Adrenal gland (tissue), 5 donors: ENCODE measurements around the gene PTPRD.

ENCODE experiments used
- CTCF ChIP-seq, 6 experiments: fragments of 450-650 bp in 4 of 6; fragments of 200-600 bp in 2 of 6; sonication (generic) in 1 of 6; IDR thresholded peaks; 1 replicate in 5 of 6; 2 replicates in 1 of 6; pipeline versions ENCODE4 v1.5.1 to v1.8.0; 2016 to 2021; ENCODE audit warnings: antibody characterized with exemption in 6 of 6, mild to moderate bottlenecking in 2 of 6, moderate library complexity in 1 of 6
- POLR2A ChIP-seq, 2 donors: fragments of 450-650 bp; IDR thresholded peaks; one replicate each; pipeline ENCODE4 v1.6.1; 2017; ENCODE audit warnings: antibody characterized with exemption in 2 of 2, mild to moderate bottlenecking in 2 of 2, moderate library complexity in 1 of 2
- donor health status: DM: no; HTN: no; CAD: no.

GRCh38 chr9:8486095-8486494, 2126.7 kb downstream of the PTPRD start:
- TF ChIP-seq CTCF (IDR thresholded peaks at IDR 0.05) (peak in 3 of 6 experiments; percentile 16 to 21 (median 19)), POLR2A (IDR thresholded peaks at IDR 0.05) (no peak)
